BE2C (cell line): Measurements from ENCODE around the gene TEX13B.
"Not testable (repeated sequence)": the region's sequence is repeated elsewhere in the genome, so short reads cannot be mapped to it uniquely, and the experiment has no call there.

Source experiments
- DNase-seq: peaks from one replicate; pipeline ENCODE4 v3.0.0-alpha.2; 2020
- H3K27me3 ChIP-seq: fragments of 250-450 bp; sonication (Bioruptor Pico); 2 replicates; pipeline ENCODE4 v1.5.1; 2020; ENCODE audit warnings: mild to moderate bottlenecking
- H3K36me3 ChIP-seq: fragments of 250-450 bp; sonication (Bioruptor Pico); 2 replicates; pipeline ENCODE4 v1.5.1; 2020; ENCODE audit warnings: mild to moderate bottlenecking
- H3K4me1 ChIP-seq: fragments of 250-450 bp; sonication (Bioruptor Pico); 2 replicates; pipeline ENCODE4 v1.5.1; 2020
- H3K4me3 ChIP-seq: 2 replicates; pipeline ENCODE4 v1.5.1; 2011; ENCODE audit warnings: low read depth, low read length
- H3K9me3 ChIP-seq: fragments of 250-450 bp; sonication (Bioruptor Pico); 2 replicates; pipeline ENCODE4 v1.5.1; 2020
- TF ChIP-seq, protein P1 (sequence below): IDR thresholded peaks from 2 replicates; pipeline ENCODE4 v1.5.1; 2012; ENCODE audit warnings: mild to moderate bottlenecking, low read depth, low read length

Gene TEX13B

DNA sequence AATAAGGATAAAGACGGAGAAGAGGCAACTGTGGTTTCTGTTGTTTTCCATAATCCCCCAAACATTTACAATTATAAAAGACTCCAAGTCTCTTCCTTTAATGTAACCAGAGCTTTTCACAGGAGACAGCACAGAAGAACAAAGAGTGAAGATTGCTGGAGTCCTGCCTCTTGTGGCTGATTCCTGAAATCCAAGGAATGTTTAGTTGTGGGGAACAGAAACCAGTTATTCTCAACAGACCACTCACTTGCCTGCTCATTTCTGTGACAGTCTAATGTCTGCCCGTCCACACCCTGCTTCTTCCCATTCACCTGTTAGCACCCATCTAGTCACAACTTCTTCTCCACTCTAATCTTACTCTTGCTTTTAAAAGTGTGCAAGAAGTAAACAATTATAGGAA, 12.1 kb downstream of the TEX13B start:
- Histone ChIP-seq H3K4me1 (no peaks in the 10 kb centered on the region), H3K4me3 (no peak overlapping the region), H3K36me3 (no peaks in the 10 kb centered on the region), H3K9me3 (no peaks in the 10 kb centered on the region), H3K27me3 (no peaks in the 10 kb centered on the region)
- no peak for DNase-seq
- TF ChIP-seq, protein P1, sequence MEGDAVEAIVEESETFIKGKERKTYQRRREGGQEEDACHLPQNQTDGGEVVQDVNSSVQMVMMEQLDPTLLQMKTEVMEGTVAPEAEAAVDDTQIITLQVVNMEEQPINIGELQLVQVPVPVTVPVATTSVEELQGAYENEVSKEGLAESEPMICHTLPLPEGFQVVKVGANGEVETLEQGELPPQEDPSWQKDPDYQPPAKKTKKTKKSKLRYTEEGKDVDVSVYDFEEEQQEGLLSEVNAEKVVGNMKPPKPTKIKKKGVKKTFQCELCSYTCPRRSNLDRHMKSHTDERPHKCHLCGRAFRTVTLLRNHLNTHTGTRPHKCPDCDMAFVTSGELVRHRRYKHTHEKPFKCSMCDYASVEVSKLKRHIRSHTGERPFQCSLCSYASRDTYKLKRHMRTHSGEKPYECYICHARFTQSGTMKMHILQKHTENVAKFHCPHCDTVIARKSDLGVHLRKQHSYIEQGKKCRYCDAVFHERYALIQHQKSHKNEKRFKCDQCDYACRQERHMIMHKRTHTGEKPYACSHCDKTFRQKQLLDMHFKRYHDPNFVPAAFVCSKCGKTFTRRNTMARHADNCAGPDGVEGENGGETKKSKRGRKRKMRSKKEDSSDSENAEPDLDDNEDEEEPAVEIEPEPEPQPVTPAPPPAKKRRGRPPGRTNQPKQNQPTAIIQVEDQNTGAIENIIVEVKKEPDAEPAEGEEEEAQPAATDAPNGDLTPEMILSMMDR: no peak

DNA sequence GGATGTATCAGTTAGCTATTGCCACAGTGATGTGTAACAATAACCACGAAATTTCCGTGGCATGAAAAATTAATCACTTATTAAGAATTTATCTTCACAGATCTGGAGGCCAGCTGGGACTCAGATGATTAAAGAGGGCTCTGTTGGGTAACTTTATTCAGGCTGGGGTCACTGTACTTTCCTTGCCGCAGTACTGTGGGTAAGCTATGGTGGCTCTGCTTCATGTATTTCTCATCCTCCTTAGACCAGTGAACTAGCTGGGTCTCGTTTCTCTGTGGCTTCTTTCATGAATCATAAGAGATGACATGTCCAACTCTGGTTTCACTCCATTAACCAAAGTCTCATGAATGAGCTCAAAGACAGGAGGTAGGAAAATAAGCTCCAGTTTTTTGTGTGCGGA, 13.5 kb downstream of the TEX13B start:
- TF ChIP-seq, protein P1: no peak
- DNase-seq: no peak
- no peaks in the 10 kb centered on the region for H3K4me1 ChIP-seq
- no peaks in the 10 kb centered on the region for H3K9me3 ChIP-seq
- H3K27me3 ChIP-seq: no peaks in the 10 kb centered on the region
- no peaks in the 10 kb centered on the region for H3K36me3 ChIP-seq
- no peak overlapping the region for H3K4me3 ChIP-seq

DNA sequence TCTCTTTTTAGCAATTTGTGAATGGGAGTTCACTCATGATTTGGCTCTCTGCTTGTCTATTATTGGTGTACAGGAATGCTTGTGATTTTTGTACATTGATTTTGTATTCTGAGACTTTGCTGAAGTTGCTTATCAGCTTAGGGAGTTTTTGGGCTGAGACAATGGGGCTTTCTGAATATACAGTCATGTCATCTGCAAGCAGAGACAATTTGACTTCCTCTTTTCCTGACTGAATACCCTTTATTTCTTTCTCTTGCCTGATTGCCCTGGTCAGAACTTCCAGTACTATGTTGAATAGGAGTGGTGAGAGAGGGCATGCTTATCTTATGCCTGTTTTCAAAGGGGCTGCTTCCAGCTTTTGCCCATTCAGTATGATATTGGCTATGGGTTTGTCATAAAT, 26.8 kb downstream of the TEX13B start:
- not testable (repeated sequence) for H3K4me3 ChIP-seq, H3K36me3 ChIP-seq, H3K4me1 ChIP-seq, H3K9me3 ChIP-seq, H3K27me3 ChIP-seq, DNase-seq

DNA sequence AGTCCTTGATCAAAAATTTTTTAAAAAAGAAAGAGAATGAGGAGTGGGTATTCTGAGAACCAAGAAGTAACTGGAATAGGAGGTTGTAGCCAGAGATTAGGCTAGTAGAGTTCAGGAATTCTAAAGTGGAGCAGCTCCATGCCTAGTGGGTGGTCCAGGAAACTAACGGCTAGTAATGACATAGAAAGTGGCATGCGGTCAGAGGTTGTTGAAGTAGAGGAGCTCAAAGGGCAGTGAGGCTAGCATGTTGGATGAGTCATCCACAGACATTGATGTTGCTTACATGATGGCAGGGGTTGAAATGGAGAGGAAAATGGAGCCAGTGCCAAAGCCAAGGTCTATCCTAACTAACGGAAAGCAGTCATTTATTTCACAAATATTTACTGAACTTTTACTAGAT, 42.1 kb downstream of the TEX13B start:
- H3K4me3 ChIP-seq: no peak overlapping the region
- H3K4me1 ChIP-seq: no peaks in the 10 kb centered on the region
- DNase-seq: no peak
- no peaks in the 10 kb centered on the region for H3K9me3 ChIP-seq
- TF ChIP-seq, protein P1: no peak
- no peaks in the 10 kb centered on the region for H3K27me3 ChIP-seq
- H3K36me3 ChIP-seq: no peaks in the 10 kb centered on the region

DNA sequence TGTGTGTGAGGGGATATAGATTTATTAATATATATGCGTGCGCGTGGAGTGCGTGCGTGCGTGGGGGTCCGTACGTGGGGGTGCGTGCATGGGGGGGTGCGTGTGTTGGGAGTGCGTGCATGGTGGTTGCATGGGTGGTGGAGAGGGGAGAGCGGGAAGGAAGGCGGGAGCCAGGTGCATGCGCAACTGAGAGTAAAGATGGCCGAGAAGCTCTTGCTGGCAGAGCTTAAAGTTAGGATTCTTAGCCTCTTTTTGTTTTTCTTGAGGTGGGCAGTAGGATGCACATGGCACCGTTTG, 45.8 kb downstream of the TEX13B start:
- Histone ChIP-seq H3K4me3 (no peak overlapping the region), H3K9me3 (no peaks in the 10 kb centered on the region), H3K27me3 (no peaks in the 10 kb centered on the region), H3K36me3 (no peaks in the 10 kb centered on the region), H3K4me1 (no peaks in the 10 kb centered on the region)
- DNase-seq: no peak
- TF ChIP-seq, protein P1: no peak

DNA sequence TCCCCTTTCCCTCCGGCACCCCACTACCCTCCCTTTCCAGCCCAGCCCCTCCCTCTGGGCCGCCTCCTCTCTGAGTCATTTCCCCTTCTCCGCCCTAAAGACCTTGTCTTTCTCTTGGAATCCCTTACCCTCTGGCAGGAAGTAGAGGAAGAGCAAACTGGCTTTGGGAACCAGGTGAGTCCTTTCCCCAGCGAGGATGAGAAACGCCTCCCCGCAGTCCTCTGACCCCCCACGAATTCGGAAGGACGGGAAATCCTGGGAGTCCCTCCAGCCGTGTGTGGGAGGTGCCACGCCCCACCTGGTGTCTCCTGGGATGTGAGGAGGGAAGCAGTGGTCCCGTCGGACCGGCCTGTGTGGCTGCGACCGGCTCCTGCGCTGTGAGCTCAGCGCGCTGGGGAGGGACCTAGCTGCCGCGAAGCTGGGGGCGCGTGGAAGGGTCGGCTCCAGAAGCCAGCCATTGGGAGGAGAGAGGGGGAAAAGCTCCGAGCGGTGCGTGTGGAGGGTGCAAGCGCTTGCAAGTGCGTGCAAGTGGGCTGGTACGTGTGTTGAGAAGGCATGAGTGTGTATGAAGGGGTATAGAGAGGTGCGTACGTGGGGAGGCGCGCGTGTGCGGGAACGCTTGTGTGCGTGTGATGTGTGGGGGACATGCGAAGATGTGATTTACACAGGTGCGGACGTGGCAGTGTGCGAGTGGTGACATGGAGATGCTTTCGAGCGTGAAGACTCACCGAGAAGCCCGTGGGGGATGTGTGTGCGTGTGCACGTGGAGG, 46.3 kb downstream of the TEX13B start:
- no peak for DNase-seq
- Histone ChIP-seq H3K36me3 (no peaks in the 10 kb centered on the region), H3K4me1 (no peaks in the 10 kb centered on the region), H3K4me3 (no peak overlapping the region), H3K27me3 (no peaks in the 10 kb centered on the region), H3K9me3 (no peaks in the 10 kb centered on the region)
- TF ChIP-seq, protein P1: no peak

DNA sequence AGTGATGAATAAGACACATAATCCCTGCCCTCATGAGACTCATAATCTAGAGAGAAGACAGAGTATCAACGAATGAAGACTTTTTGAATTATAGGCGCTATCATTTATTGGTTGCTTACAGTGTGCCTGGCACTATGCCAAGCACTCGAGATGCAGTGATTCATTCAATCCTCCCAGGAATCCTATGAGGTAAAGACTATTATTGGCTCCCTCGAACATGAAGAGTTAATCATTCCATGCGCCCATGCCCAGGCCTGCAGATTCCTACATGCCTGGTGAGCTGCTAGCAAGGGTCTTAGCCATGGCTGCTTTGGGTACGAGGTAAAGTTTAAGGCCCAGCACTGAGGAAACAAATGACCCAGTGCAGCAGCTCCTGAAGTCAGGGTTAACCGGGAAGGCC, 47.0 kb downstream of the TEX13B start:
- Histone ChIP-seq H3K4me3 (no peak overlapping the region), H3K36me3 (no peaks in the 10 kb centered on the region), H3K27me3 (no peaks in the 10 kb centered on the region), H3K4me1 (no peaks in the 10 kb centered on the region), H3K9me3 (no peaks in the 10 kb centered on the region)
- DNase-seq: no peak
- TF ChIP-seq, protein P1: no peak
